GM21360 (cell line): Measurements from ENCODE around the gene CRYBG3.
"Not testable (repeated sequence)": the region's sequence is repeated elsewhere in the genome, so short reads cannot be mapped to it uniquely, and the experiment has no call there.

Experiments used
- ATAC-seq: cut with Tn5 transposase; IDR thresholded peaks from one replicate; pipeline ENCODE4 v1.9.1; 2021; ENCODE audit warnings: mild to moderate bottlenecking, moderate library complexity; ENCODE audit not compliant: unreplicated experiment

The CRYBG3 gene

GRCh38 chr3:97821774-97822358 lies at the start of gene CRYBG3:
Gene CRYBG3 (plus strand): TSS chr3:97822011. CDS start chr3:97822207, 196 bp downstream.
- ATAC-seq, result peak; percentile 98

GRCh38 chr3:97772926-97773325 lies 48.9 kb upstream of the CRYBG3 start:
- no peak for ATAC-seq

- no peak for ATAC-seq
These were observed 43.7 kb upstream of the CRYBG3 start for GRCh38 chr3:97778152-97778551.

- ATAC-seq, result peak; percentile 77
These were observed 28.3 kb upstream of the CRYBG3 start for GRCh38 chr3:97793420-97794019.

- no peak for ATAC-seq
These were observed 25.9 kb upstream of the CRYBG3 start for GRCh38 chr3:97795951-97796350.

- ATAC-seq, result no peak
These were observed 17.3 kb upstream of the CRYBG3 start for GRCh38 chr3:97804471-97804870.

GRCh38 chr3:97810779-97811390 lies 10.9 kb upstream of the CRYBG3 start:
- ATAC-seq, result no peak

- no peak for ATAC-seq
These were observed 6.5 kb upstream of the CRYBG3 start for GRCh38 chr3:97815149-97815917.

- no peak for ATAC-seq
These were observed 5.0 kb upstream of the CRYBG3 start for GRCh38 chr3:97816811-97817210.

- ATAC-seq, result no peak
These were observed 3.8 kb upstream of the CRYBG3 start for GRCh38 chr3:97817965-97818364.

GRCh38 chr3:97820780-97821179 lies 1.0 kb upstream of the CRYBG3 start:
- no peak for ATAC-seq

GRCh38 chr3:97821287-97821773 lies 481 bp upstream of the CRYBG3 start:
- peak; percentile 41 for ATAC-seq

GRCh38 chr3:97822359-97822775 lies 556 bp downstream of the CRYBG3 start:
- peak; percentile 16 for ATAC-seq

- ATAC-seq, result no peak
These were observed 1.5 kb downstream of the CRYBG3 start for GRCh38 chr3:97823046-97824004.

GRCh38 chr3:97825101-97825500 lies 3.3 kb downstream of the CRYBG3 start:
- ATAC-seq, result no peak

GRCh38 chr3:97827741-97828471 lies 6.1 kb downstream of the CRYBG3 start:
- no peak for ATAC-seq

- no peak for ATAC-seq
These were observed 7.4 kb downstream of the CRYBG3 start for GRCh38 chr3:97829198-97829597.

- ATAC-seq, result no peak
These were observed 8.8 kb downstream of the CRYBG3 start for GRCh38 chr3:97830638-97831037.

GRCh38 chr3:97831140-97831539 lies 9.3 kb downstream of the CRYBG3 start:
- no peak for ATAC-seq

GRCh38 chr3:97833184-97833583 lies 11.4 kb downstream of the CRYBG3 start:
- not testable (repeated sequence) for ATAC-seq
